ENCODE measurements around the gene ACCSL.

GRCh38 chr11:43998308-43998707, 49.5 kb upstream of the ACCSL start:
- TF ChIP-seq CTCF (IDR thresholded peaks at IDR 0.05) (no peak), POLR2A (IDR thresholded peaks at IDR 0.05) (no peak)

Measured in adrenal gland (tissue), 5 donors.